BLaER1 (cell line): ENCODE data around the gene DIP2C.
"Not testable (repeated sequence)": the region's sequence is repeated elsewhere in the genome, so short reads cannot be mapped to it uniquely, and the experiment has no call there.

ENCODE experiments used
- H3K27ac ChIP-seq: shearing (Covaris generic); formaldehyde crosslinking; 2 replicates; pipeline ENCODE4 v1.8.1; 2022
- H3K27me3 ChIP-seq: shearing (Covaris generic); formaldehyde crosslinking; 2 replicates; pipeline ENCODE4 v1.8.1; 2022
- H3K36me3 ChIP-seq: shearing (Covaris generic); formaldehyde crosslinking; 2 replicates; pipeline ENCODE4 v1.8.1; 2022
- H3K4me1 ChIP-seq: shearing (Covaris generic); formaldehyde crosslinking; 2 replicates; pipeline ENCODE4 v1.8.1; 2022
- H3K4me2 ChIP-seq: shearing (Covaris generic); formaldehyde crosslinking; 2 replicates; pipeline ENCODE4 v1.8.1; 2022
- H3K4me3 ChIP-seq: shearing (Covaris generic); formaldehyde crosslinking; 2 replicates; pipeline ENCODE4 v1.8.1; 2022
- H3K9ac ChIP-seq: shearing (Covaris generic); formaldehyde crosslinking; 2 replicates; pipeline ENCODE4 v1.8.1; 2022
- H3K9me3 ChIP-seq: shearing (Covaris generic); formaldehyde crosslinking; 2 replicates; pipeline ENCODE4 v1.8.1; 2022
- H4K20me1 ChIP-seq: shearing (Covaris generic); formaldehyde crosslinking; 2 replicates; pipeline ENCODE4 v1.8.1; 2022
- Cebpa-rat ChIP-seq: shearing (Covaris generic); IDR thresholded peaks from 2 replicates; pipeline ENCODE4 v1.8.1; 2022

The DIP2C gene

DNA sequence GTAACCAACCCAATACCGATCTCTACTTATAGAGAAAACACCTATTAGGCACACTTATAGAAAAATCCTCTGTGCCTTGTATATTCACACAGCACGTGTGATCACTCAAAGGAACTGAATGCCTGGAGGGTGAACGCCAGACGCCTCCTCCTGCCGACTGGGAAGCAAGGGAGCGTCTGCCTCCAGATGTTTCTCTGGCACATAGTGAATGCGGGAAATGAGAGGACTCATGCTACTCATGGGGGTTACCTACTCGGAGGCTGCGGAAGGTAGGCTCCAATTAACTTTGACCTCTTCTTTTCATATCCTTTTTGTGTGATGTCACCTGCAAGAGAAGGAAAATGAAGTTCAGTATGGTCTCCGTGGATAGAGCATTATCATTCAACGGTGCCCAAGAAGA is 203.3 kb downstream of the DIP2C start:
- 0 out of 2 replicates have a peak, but pooled peaks cover 4% of the 10 kb centered on the region for H3K27me3 ChIP-seq
- no peak for TF ChIP-seq Cebpa-rat
- peaks cover 65% of the 10 kb centered on the region for H3K4me1 ChIP-seq
- no peak overlapping the region for H3K9ac ChIP-seq
- H3K4me3 ChIP-seq, result no peak overlapping the region
- H4K20me1 ChIP-seq, result peaks cover 87% of the 10 kb centered on the region
- H3K9me3 ChIP-seq, result no peaks in the 10 kb centered on the region
- peaks cover 32% of the 10 kb centered on the region for H3K36me3 ChIP-seq
- H3K4me2 ChIP-seq, result no peak overlapping the region; the same call in 1 of the 2 replicates
- no peak overlapping the region for H3K27ac ChIP-seq

DNA sequence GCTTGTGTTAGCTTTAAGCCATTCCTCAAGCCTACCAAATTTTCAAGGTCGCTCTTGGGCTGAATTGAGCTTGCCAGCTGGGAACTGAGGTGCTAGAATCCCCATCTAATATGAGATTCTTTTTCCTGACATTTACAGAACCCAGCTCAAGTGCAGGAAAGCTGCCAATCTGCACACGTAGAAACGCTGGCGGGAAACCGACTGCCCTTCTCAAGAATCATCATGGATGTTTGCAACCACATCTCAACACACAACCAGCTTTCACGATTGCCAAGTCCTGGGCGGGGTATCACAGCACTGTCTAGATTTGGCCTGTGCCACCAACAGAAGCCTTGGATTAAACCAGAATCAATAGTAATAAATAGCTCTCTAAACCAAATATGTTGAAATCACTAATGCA is 203.7 kb downstream of the DIP2C start:
- Histone ChIP-seq H3K27ac (no peak overlapping the region), H3K4me2 (peak overlapping the region; percentile 77), H3K9ac (no peak overlapping the region), H3K36me3 (peaks cover 34% of the 10 kb centered on the region), H3K9me3 (no peaks in the 10 kb centered on the region), H3K27me3 (0 out of 2 replicates have a peak, but pooled peaks cover 4% of the 10 kb centered on the region), H3K4me3 (no peak overlapping the region), H4K20me1 (peaks cover 87% of the 10 kb centered on the region), H3K4me1 (peaks cover 65% of the 10 kb centered on the region)
- TF ChIP-seq Cebpa-rat, result no peak

DNA sequence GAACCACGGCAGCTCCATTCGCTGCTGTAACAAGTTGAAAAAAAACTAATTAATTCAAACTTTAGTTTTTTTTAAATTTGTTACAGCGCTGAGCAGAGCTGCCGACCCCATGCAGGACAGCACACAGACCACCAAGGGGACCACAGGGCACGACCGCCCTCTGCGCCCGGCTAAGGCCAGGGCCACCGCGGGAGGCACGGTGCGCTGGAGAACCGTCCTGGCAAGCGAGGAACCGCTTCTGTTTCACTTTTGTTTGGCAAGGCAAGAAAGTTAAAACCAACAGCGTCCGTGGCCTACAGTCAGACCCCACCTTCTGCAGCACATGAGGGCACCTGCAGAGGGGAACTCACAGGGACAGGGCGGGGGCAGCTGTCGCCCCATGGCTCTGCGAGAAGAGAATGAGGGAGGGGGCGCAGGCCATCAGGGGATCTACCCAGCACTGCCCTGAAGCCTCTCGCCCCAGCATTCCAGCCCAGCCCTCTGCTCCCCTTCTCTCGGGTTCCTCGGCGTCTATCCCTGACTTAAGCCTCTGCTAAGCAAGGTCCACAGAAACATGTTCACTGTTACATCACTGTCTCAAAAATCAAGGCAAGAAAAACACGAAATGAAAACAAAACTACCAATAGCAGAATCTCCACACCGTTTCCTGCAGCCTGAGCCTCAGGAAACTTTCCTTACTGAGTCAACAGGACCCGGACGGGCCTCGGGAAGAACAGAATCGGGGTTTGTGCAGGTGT is 204.4 kb downstream of the DIP2C start:
- H3K9ac ChIP-seq, result peak overlapping the region; percentile 71
- peak overlapping the region; percentile 77 for H3K4me2 ChIP-seq
- peak overlapping the region; percentile 75 for H3K27ac ChIP-seq
- no peak for TF ChIP-seq Cebpa-rat
- H3K4me3 ChIP-seq, result peak overlapping the region; percentile 64
- H3K27me3 ChIP-seq, result 0 out of 2 replicates have a peak, but pooled peaks cover 4% of the 10 kb centered on the region
- H3K4me1 ChIP-seq, result peaks cover 70% of the 10 kb centered on the region
- H3K9me3 ChIP-seq, result no peaks in the 10 kb centered on the region
- H4K20me1 ChIP-seq, result peaks cover 92% of the 10 kb centered on the region
- H3K36me3 ChIP-seq, result peaks cover 41% of the 10 kb centered on the region

DNA sequence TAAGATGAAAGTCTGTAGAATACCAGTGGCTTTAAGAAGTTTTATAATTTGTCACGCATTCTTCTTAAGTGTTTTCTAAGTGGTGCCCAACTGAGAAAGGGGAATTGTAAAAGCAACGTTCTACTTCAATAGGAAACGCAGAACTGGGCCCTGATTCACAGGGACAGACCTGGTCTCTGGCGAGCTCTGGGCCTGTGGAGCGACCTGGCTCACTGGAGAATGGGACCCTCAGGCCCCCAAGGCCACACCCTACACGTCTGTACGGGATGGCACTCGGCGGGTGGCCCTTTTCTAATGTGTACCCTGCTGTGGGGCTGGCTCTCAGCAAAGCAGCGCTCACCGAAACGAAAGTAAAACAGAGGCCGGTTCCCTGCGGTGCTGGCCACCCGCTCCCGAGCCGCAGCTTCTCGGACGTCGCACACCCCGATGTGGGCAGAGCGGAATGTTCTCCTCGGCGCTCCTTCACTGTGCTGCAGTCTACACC is 205.0 kb downstream of the DIP2C start:
- Histone ChIP-seq H3K27me3 (0 out of 2 replicates have a peak, but pooled peaks cover 4% of the 10 kb centered on the region), H3K4me3 (peak overlapping the region; percentile 64), H3K4me1 (peaks cover 68% of the 10 kb centered on the region), H3K9me3 (no peaks in the 10 kb centered on the region), H3K27ac (peak overlapping the region; percentile 75), H3K36me3 (peaks cover 47% of the 10 kb centered on the region), H3K4me2 (peak overlapping the region; percentile 77), H3K9ac (peak overlapping the region; percentile 71), H4K20me1 (peaks cover 98% of the 10 kb centered on the region)
- no peak for TF ChIP-seq Cebpa-rat

DNA sequence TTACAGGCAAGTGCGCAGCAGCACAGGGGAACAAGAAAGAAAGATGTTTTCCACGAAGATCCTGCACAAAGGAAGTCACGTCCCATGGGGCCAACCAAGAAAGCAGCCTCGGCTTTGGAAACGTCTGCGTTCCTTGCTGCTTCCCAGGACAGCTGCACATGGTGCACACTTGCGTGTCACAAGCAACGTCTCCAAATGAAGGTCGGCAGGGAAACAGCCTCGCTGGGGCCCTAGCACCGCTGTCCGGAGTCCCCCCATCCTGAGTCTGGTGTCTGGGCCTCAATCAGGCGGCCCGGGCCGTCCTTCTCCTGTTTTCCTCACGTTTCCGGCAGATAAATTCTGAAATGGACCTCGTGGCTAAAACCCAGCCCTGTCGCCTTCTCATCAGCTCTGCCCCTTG is 206.2 kb downstream of the DIP2C start:
- Histone ChIP-seq H3K36me3 (peaks cover 51% of the 10 kb centered on the region), H4K20me1 (peaks cover 93% of the 10 kb centered on the region), H3K4me2 (no peak overlapping the region), H3K27me3 (0 out of 2 replicates have a peak, but pooled peaks cover 4% of the 10 kb centered on the region), H3K4me1 (peaks cover 56% of the 10 kb centered on the region), H3K9ac (no peak overlapping the region), H3K4me3 (no peak overlapping the region), H3K9me3 (no peaks in the 10 kb centered on the region), H3K27ac (no peak overlapping the region)
- TF ChIP-seq Cebpa-rat, result no peak

DNA sequence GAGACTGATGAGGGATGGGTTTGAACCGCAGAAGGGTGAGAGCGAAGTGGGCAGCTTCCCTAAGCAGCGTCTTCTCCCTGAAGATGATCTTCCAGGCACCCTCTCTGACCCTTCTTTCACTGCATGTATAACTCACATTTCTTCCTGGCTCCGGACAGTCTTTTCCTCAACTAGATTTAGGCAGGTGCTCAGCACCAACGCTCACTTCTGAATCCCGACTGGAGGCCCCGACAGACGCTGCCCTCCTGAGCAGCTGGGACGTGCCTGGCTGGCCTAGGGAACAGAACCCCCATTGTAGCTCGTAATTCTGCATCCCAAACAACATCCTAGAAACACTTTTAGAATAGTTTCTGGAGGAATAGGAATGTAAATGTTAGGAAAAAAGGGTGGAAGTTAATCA is 206.6 kb downstream of the DIP2C start:
- peaks cover 89% of the 10 kb centered on the region for H4K20me1 ChIP-seq
- no peak for TF ChIP-seq Cebpa-rat

DNA sequence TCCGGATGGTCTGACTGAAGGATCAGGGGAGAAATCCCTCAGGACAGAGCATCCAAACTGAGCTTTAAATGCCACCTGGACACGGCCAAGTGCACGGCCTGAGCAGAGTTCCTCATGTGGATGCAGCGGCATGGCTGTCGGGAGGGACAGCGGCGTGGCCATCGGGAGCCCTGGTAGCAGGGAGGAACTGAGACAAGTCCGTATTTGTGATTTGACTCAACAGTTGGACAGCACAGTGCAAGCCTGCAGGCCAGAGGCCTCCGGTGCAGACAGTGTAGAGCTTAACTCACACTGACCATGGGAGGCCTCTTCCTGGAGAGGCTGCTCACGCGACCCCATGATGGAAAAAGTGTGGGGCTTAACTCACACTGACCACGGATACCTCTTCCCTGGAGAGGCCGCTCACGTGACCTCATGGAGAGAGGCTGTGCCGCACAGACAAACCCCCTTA is 207.4 kb downstream of the DIP2C start:
- Histone ChIP-seq H3K4me2 (peak overlapping the region; percentile 68; the same call in 1 of the 2 replicates), H3K4me1 (peaks cover 53% of the 10 kb centered on the region), H3K9ac (no peak overlapping the region), H4K20me1 (peaks cover 81% of the 10 kb centered on the region), H3K9me3 (no peaks in the 10 kb centered on the region), H3K36me3 (peaks cover 51% of the 10 kb centered on the region), H3K27ac (no peak overlapping the region), H3K27me3 (0 out of 2 replicates have a peak, but pooled peaks cover under 1% of the 10 kb centered on the region), H3K4me3 (no peak overlapping the region)
- no peak for TF ChIP-seq Cebpa-rat

More for the DNA sequence above, 206.6 kb downstream of the DIP2C start:
- 0 out of 2 replicates have a peak, but pooled peaks cover 4% of the 10 kb centered on the region for H3K27me3 ChIP-seq
- no peak overlapping the region for H3K4me3 ChIP-seq
- no peak overlapping the region for H3K27ac ChIP-seq
- H3K36me3 ChIP-seq, result peaks cover 51% of the 10 kb centered on the region
- no peak overlapping the region for H3K9ac ChIP-seq
- peaks cover 53% of the 10 kb centered on the region for H3K4me1 ChIP-seq
- no peaks in the 10 kb centered on the region for H3K9me3 ChIP-seq
- no peak overlapping the region for H3K4me2 ChIP-seq

DNA sequence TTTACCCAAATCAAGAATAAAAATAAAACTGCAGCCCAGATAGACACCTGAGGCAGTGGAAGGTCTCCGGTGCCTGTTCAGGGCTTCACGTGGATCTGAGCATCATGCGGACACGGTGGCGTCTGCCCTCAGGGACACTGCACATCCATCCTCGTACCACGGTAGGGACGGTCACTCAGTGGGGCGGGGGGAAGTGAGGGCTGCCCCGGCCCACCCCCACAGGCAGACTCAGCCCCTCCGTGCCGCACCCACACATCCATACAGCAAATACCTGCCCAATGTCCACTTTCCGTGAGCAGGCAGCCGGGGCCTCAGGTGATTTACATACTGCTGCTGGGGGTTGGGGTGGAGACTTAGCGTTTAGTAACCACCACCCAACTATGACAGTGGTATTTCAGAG is 207.8 kb downstream of the DIP2C start:
- H3K27me3 ChIP-seq, result no peaks in the 10 kb centered on the region
- no peaks in the 10 kb centered on the region for H3K9me3 ChIP-seq
- H3K36me3 ChIP-seq, result peaks cover 51% of the 10 kb centered on the region
- H3K9ac ChIP-seq, result no peak overlapping the region
- peaks cover 53% of the 10 kb centered on the region for H3K4me1 ChIP-seq
- peak overlapping the region; percentile 68 for H3K4me2 ChIP-seq
- no peak for TF ChIP-seq Cebpa-rat
- H4K20me1 ChIP-seq, result peaks cover 80% of the 10 kb centered on the region
- no peak overlapping the region for H3K4me3 ChIP-seq
- no peak overlapping the region for H3K27ac ChIP-seq

DNA sequence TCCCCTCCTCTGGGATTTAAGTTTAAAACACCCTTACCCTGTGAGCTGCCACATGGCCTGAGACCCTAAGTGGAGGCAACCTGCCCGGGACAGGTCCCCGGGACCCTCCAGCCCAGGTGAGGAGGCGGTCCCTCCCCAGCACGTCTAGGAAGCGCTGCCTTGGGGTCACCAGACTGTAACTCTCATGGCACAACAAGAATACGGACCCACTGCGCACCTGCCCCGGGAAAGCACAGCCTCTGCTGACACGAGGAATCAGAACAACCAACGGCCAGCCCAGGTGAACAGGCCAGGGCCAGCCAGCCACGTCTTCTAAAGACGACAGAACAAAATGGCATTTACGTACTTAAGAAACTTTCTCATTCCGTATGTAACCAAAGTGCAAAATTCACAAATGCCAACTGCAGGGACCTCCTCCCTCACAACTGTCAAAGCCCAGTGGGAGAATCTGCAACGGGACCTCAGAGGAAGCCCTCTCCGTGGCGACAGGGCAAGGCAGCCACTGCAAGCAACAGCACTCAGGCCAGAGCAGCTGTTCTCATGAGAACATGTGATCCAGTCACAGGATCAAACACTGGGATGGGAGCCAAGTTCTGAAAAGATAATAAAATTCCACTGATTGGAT is 208.4 kb downstream of the DIP2C start:
- Histone ChIP-seq H3K4me2 (peak overlapping the region; percentile 68), H3K9me3 (no peaks in the 10 kb centered on the region), H3K4me3 (no peak overlapping the region), H3K4me1 (peaks cover 53% of the 10 kb centered on the region), H3K27ac (0 out of 2 replicates have a peak overlapping the region, but pooled peaks have one; percentile 13), H3K27me3 (no peaks in the 10 kb centered on the region), H3K36me3 (peaks cover 51% of the 10 kb centered on the region), H4K20me1 (peaks cover 80% of the 10 kb centered on the region), H3K9ac (no peak overlapping the region)
- no peak for TF ChIP-seq Cebpa-rat

DNA sequence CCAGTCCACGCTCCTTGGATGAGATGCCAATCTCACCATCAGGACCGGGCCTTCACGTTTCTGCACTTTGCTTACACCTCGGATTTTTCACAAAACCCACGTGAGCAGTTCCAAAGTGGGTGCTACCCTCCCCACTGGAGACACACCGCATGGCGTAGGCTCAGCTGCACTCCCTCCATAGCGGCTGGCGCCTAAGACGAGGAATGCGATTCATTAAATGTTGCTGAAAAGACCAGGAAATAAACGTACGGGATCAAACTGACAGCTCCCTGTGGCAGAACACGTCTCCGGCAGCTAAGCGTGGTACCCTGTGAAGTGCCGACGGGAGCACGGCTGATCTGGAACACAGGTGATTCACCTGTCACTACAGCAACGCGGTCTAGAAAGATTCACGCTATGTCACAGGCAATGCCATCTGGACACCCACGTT is 209.0 kb downstream of the DIP2C start:
- Histone ChIP-seq H3K27ac (0 out of 2 replicates have a peak overlapping the region, but pooled peaks have one; percentile 13), H3K9ac (no peak overlapping the region), H3K4me2 (peak overlapping the region; percentile 68), H3K27me3 (no peaks in the 10 kb centered on the region), H3K9me3 (no peaks in the 10 kb centered on the region), H3K4me1 (peaks cover 54% of the 10 kb centered on the region), H3K4me3 (no peak overlapping the region), H4K20me1 (peaks cover 80% of the 10 kb centered on the region), H3K36me3 (peaks cover 51% of the 10 kb centered on the region)
- no peak for TF ChIP-seq Cebpa-rat

DNA sequence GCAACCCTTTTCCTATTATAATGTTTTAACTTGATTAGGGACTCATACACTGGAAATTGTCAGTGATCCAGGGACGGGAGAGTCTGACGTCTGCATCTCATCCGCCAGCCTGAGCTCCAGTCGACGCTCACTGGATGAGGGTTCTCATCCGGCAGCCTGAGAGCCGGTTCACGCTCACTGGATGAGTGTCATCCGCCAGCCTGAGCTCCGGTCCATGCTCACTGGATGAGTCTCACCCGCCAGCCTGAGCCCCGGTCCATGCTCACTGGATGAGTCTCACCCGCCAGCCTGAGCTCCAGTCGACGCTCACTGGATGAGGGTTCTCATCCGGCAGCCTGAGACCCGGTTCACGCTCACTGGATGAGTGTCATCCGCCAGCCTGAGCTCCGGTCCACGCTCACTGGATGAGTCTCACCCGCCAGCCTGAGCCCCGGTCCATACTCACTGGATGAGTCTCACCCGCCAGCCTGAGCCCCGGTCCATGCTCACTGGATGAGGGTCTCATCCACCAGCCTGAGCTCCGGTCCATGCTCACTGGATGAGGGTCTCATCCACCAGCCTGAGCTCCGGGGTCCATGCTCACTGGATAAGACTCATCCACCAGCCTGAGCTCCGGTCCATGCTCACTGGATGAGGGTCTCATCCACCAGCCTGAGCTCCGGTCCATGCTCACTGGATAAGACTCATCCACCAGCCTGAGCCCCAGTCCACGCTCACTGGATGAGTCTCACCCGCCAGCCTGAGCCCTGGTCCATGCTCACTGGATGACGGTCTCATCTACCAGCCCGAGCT is 209.6 kb downstream of the DIP2C start:
- H3K4me3 ChIP-seq, H3K4me2 ChIP-seq, H3K27ac ChIP-seq, H3K27me3 ChIP-seq, H3K9ac ChIP-seq, H3K9me3 ChIP-seq: not testable (repeated sequence)
- H3K4me1 ChIP-seq, result peaks cover 54% of the 10 kb centered on the region
- H3K36me3 ChIP-seq, result peaks cover 52% of the 10 kb centered on the region
- H4K20me1 ChIP-seq, result peaks cover 80% of the 10 kb centered on the region
